Endothelial cell of umbilical vein (primary cell): Measurements from ENCODE around the gene TESK1. TPM values are rescaled to one million over a fixed set of nuclear protein-coding genes. Genes with fewer than 3 reads are reported as not detected.

ENCODE experiments used
- BruUV-seq: library from RNA; stranded (reverse); fragments of 400-500 nt; replicated peaks from 2 replicates; lab custom pipeline; 2021; lab: Mats Ljungman, UMichigan
- CTCF ChIA-PET: fragments of 300-600, 350-600 bp; sonication (Branson Sonifier 250); formaldehyde crosslinking; loops from one replicate; lab custom pipeline; 2021; ENCODE audit warnings: antibody characterized with exemption, inconsistent platforms; lab: Charles Lee
- POLR2A ChIA-PET: fragments of 300-600, 350-600 bp; sonication (Branson Sonifier 250); formaldehyde crosslinking; loops from one replicate; lab custom pipeline; 2021; ENCODE audit warnings: antibody characterized with exemption, inconsistent platforms; lab: Charles Lee
- DNase-seq: peaks from one replicate; pipeline ENCODE4 v3.0.0-alpha.2; 2011; ENCODE audit warnings: low read depth, low spot score
- FAIRE-seq: peaks from 2 replicates; lab custom pipeline; 2011; peaks lifted over from hg19 to GRCh38; lab: Jason Lieb, UNC
- H2AFZ ChIP-seq: 2 replicates; pipeline ENCODE4 v1.6.0; 2012; ENCODE audit warnings: low read depth, low read length, control low read depth, inconsistent platforms
- H3K27ac ChIP-seq: 2 replicates; pipeline ENCODE4 v1.5.1; 2011; ENCODE audit warnings: low read depth, mild to moderate bottlenecking, control low read depth, low read length, moderate library complexity; ENCODE audit not compliant: insufficient read depth
- H3K27me3 ChIP-seq, 2 experiments: 2 replicates each; pipeline versions ENCODE4 v1.6.0 to v1.6.1; 2011; ENCODE audit warnings: low read length in 2 of 2, mixed read lengths in 1 of 2; ENCODE audit not compliant: control insufficient read depth in 2 of 2, insufficient read depth in 2 of 2
- H3K36me3 ChIP-seq, 2 experiments: 2 replicates in 1 of 2; 3 replicates in 1 of 2; pipeline ENCODE4 v1.5.1; 2011; ENCODE audit warnings: low read length in 2 of 2, mild to moderate bottlenecking in 1 of 2, moderate library complexity in 1 of 2; ENCODE audit not compliant: control insufficient read depth in 2 of 2, insufficient read depth in 2 of 2; ENCODE audit errors: extremely low read depth in 1 of 2
- H3K4me1 ChIP-seq: 3 replicates; pipeline ENCODE4 v1.5.1; 2011; ENCODE audit warnings: mild to moderate bottlenecking, low read length; ENCODE audit not compliant: control insufficient read depth, insufficient read depth; ENCODE audit errors: extremely low read depth
- H3K4me2 ChIP-seq: 2 replicates; pipeline ENCODE4 v1.6.1; 2011; ENCODE audit warnings: low read length, control low read depth, mixed read lengths; ENCODE audit not compliant: insufficient read depth
- H3K4me3 ChIP-seq, 3 experiments: fragments of 200-600 bp in 1 of 3; sonication (generic), shearing (Covaris generic) in 1 of 3; replicated peaks in 1 of 3; 2 replicates each; pipeline ENCODE4 v1.5.1; 2011 to 2016; ENCODE audit warnings: control low read depth in 3 of 3, low read length in 3 of 3, mild to moderate bottlenecking in 2 of 3, inconsistent platforms in 1 of 3, low read depth in 1 of 3, moderate library complexity in 1 of 3; ENCODE audit not compliant: insufficient read depth in 1 of 3
- H3K79me2 ChIP-seq: 2 replicates; pipeline ENCODE4 v1.6.0; 2012; ENCODE audit warnings: low read length, inconsistent platforms; ENCODE audit not compliant: control insufficient read depth, insufficient read depth
- H3K9ac ChIP-seq: replicated peaks from 2 replicates; pipeline ENCODE3; 2011; ENCODE audit warnings: low read length, control low read depth; ENCODE audit not compliant: insufficient read depth; ENCODE audit errors: extremely low read depth
- H3K9me1 ChIP-seq: replicated peaks from 3 replicates; pipeline ENCODE4 v1.6.0; 2011; ENCODE audit warnings: mild to moderate bottlenecking, low read length; ENCODE audit not compliant: control insufficient read depth, insufficient read depth; ENCODE audit errors: extremely low read depth
- H3K9me3 ChIP-seq: replicated peaks from 2 replicates; pipeline ENCODE4 v1.5.1; 2012; ENCODE audit warnings: low read length, inconsistent platforms; ENCODE audit not compliant: control insufficient read depth, insufficient read depth
- H4K20me1 ChIP-seq: replicated peaks from 2 replicates; pipeline ENCODE3; 2011; ENCODE audit warnings: mild to moderate bottlenecking, low read length; ENCODE audit not compliant: control insufficient read depth, insufficient read depth; ENCODE audit errors: extremely low read depth
- CTCF ChIP-seq, 2 donors: IDR thresholded peaks; 1 replicate in 1 of 2; 2 replicates in 1 of 2; pipeline ENCODE4 v1.5.1; 2011; ENCODE audit warnings: low read length in 2 of 2, mild to moderate bottlenecking in 2 of 2, moderate library complexity in 2 of 2, control low read depth in 1 of 2, inconsistent platforms in 1 of 2, low read depth in 1 of 2; ENCODE audit not compliant: insufficient read depth in 1 of 2; ENCODE audit errors: extremely low read depth in 1 of 2
- JUN ChIP-seq: IDR thresholded peaks from 2 replicates; pipeline ENCODE4 v1.6.1; 2011; ENCODE audit warnings: borderline replicate concordance, low read depth; ENCODE audit not compliant: insufficient read length, insufficient read depth
- MYC ChIP-seq: IDR thresholded peaks from one replicate; pipeline ENCODE4 v1.6.1; 2011; ENCODE audit warnings: mild to moderate bottlenecking, low read depth, low read length
- dilution Hi-C: fragments of 300-500 bp; cut with MboI; formaldehyde crosslinking; loops from one replicate; pipeline ENCODE4 v1.15.0; 2019; ENCODE audit warnings: low sequenced_read_pairs; ENCODE audit not compliant: extremely low pct_ligation_motif_present
- intact Hi-C: fragments of 100-400 bp; cut with micrococcal nuclease; formaldehyde crosslinking; loops from one replicate; pipeline ENCODE4 v1.10.0; 2022
- polyA plus RNA-seq, 4 experiments: library from polyadenylated mRNA; depleted of rRNA in 3 of 4; stranded (reverse) in 3 of 4; unstranded in 1 of 4; fragments of >200 nt; gene quantifications; 2 replicates each; pipeline versions ENCODE4 v1.2.1 to v1.2.3, GENCODE V29; 2011 to 2012; ENCODE audit warnings: missing spikeins in 1 of 4
- total RNA-seq: library from RNA; stranded (reverse); gene quantifications from 2 replicates; pipeline ENCODE4 v1.2.3, GENCODE V29; 2021

The TESK1 gene
- total and polyA plus RNA-seq, 2 donors (not counting 3 experiments of a cell fraction or from before 2014, with no cell fraction given): 25.3 to 26.4 TPM

- peaks cover 0 to 2% of the 10 kb centered on the region in 2 experiments for H3K27me3 ChIP-seq
Measured at GRCh38 chr9:35603506-35603985, 1.5 kb upstream of the TESK1 start.

More at GRCh38 chr9:35603506-35603985, 1.5 kb upstream of the TESK1 start:
- Histone ChIP-seq H3K36me3 (peaks cover 0 to 7% of the 10 kb centered on the region in 2 experiments), H4K20me1 (no peaks in the 10 kb centered on the region), H3K4me1 (peaks cover 16% of the 10 kb centered on the region), H3K9me3 (no peaks in the 10 kb centered on the region), H3K79me2 (no peaks in the 10 kb centered on the region), H3K4me3 (no peak overlapping the region), H3K9ac (no peak overlapping the region), H3K27ac (no peak overlapping the region), H3K9me1 (no peaks in the 10 kb centered on the region), H3K4me2 (peak overlapping the region; percentile 21), H2AFZ (peak overlapping the region; percentile 44)
- POLR2A ChIA-PET: no interaction called here
- dilution Hi-C loops (no loop called here), intact Hi-C loops (loop anchor here (5.0 kb wide), 2 partner anchors 121 to 491 kb away; no protein-coding TSS in a partner anchor)
- no TSS peak for BruUV-seq
- FAIRE-seq: no peak
- CTCF ChIA-PET: interaction anchor here (0.6 to 1.8 kb wide), 34 partner anchors 10 to 609 kb away, joined by 3 to 20 read pairs (median 4); partner anchors contain the start of genes ARHGEF39, CCDC107, CREB3 and RMRP
- TF ChIP-seq CTCF (IDR thresholded peaks at IDR 0.05; ENCODE audit: extremely low read depth in 1 of 2, insufficient read depth in 1 of 2, low read depth in 1 of 2, low read length in 2 of 2) (no peak), JUN (no peak), MYC (no peak)
- DNase-seq: no peak
